SU-DHL-6 (cell line): ENCODE data around the gene FAM76A.
"Not testable (repeated sequence)": the region's sequence is repeated elsewhere in the genome, so short reads cannot be mapped to it uniquely, and the experiment has no call there.

Experiments
- H2AFZ ChIP-seq: fragments of 200-600 bp; sonication (generic); 2 replicates; pipeline ENCODE4 v1.6.1; 2014; ENCODE audit warnings: low read depth, mild to moderate bottlenecking, moderate library complexity, mixed read lengths, antibody characterized with exemption, low read length; ENCODE audit not compliant: severe bottlenecking
- H3F3A ChIP-seq: fragments of 200-600 bp; shearing (Covaris generic); 2 replicates; pipeline ENCODE4 v1.6.0; 2016; ENCODE audit warnings: antibody characterized with exemption, mild to moderate bottlenecking; ENCODE audit not compliant: insufficient read depth
- H3K27ac ChIP-seq: fragments of 200-600 bp; sonication (generic); 2 replicates; pipeline ENCODE4 v1.5.1; 2016; ENCODE audit warnings: low read depth, mild to moderate bottlenecking, low read length, moderate library complexity, mixed read lengths
- H3K27me3 ChIP-seq: fragments of 200-600 bp; sonication (generic), shearing (Covaris generic); 2 replicates; pipeline ENCODE4 v1.6.0; 2014; ENCODE audit warnings: mild to moderate bottlenecking, low read length
- H3K36me3 ChIP-seq: fragments of 200-600 bp; sonication (generic); 2 replicates; pipeline ENCODE4 v1.6.1; 2014; ENCODE audit warnings: mild to moderate bottlenecking, low read length, mixed read lengths
- H3K4me2 ChIP-seq: fragments of 300-600, 200-600 bp; shearing (Covaris generic), sonication (generic); 2 replicates; pipeline ENCODE4 v1.6.0; 2014; ENCODE audit warnings: low read length, low read depth, mild to moderate bottlenecking; ENCODE audit not compliant: poor library complexity, severe bottlenecking
- H3K4me3 ChIP-seq: fragments of 200-600 bp; sonication (generic); 2 replicates; pipeline ENCODE4 v1.5.1; 2014; ENCODE audit warnings: antibody characterized with exemption, low read length, mild to moderate bottlenecking, mixed read lengths; ENCODE audit not compliant: insufficient read depth, poor library complexity, severe bottlenecking
- H3K79me2 ChIP-seq: fragments of 200-600 bp; sonication (generic); 2 replicates; pipeline ENCODE4 v1.6.1; 2014; ENCODE audit warnings: mild to moderate bottlenecking, low read length, moderate library complexity; ENCODE audit not compliant: insufficient read depth
- H3K9ac ChIP-seq: fragments of 200-600 bp; sonication (generic); 2 replicates; pipeline ENCODE4 v1.7.0; 2014; ENCODE audit warnings: mild to moderate bottlenecking, low read length
- H3K9me2 ChIP-seq: fragments of 200-600 bp; sonication (generic); replicated peaks from 2 replicates; pipeline ENCODE4 v1.6.1; 2014; ENCODE audit warnings: low read length; ENCODE audit not compliant: insufficient read depth
- H3K9me3 ChIP-seq: fragments of 200-600 bp; sonication (generic); 2 replicates; pipeline ENCODE4 v1.6.1; 2014; ENCODE audit warnings: low read length, mixed read lengths; ENCODE audit not compliant: insufficient read depth
- H4K20me1 ChIP-seq: fragments of 200-600 bp; sonication (generic); 2 replicates; pipeline ENCODE4 v1.6.1; 2014; ENCODE audit warnings: low read depth, mild to moderate bottlenecking, antibody characterized with exemption, low read length, moderate library complexity, mixed read lengths
- CTCF ChIP-seq: fragments of 200-600 bp; sonication (generic); IDR thresholded peaks from one replicate; pipeline ENCODE4 v1.5.1; 2017; ENCODE audit warnings: antibody characterized with exemption, mild to moderate bottlenecking, low read length, moderate library complexity; ENCODE audit not compliant: insufficient read depth, poor library complexity, severe bottlenecking
- EZH2phosphoT487 ChIP-seq: fragments of 200-600 bp; sonication (generic), shearing (Covaris generic); conservative IDR thresholded peaks from 2 replicates; pipeline ENCODE4 v1.6.1; 2018; ENCODE audit warnings: mild to moderate bottlenecking, antibody characterized with exemption, low read length, moderate library complexity, mixed read lengths

FAM76A gene

GRCh38 chr1:27687906-27688305, 37.9 kb upstream of the FAM76A start:
- Histone ChIP-seq H3K27ac (no peak overlapping the region), H3K9me3 (no peaks in the 10 kb centered on the region), H3F3A (no peaks in the 10 kb centered on the region), H2AFZ (no peak overlapping the region), H3K36me3 (no peaks in the 10 kb centered on the region), H3K4me3 (no peak overlapping the region), H3K9me2 (no peaks in the 10 kb centered on the region), H3K79me2 (no peaks in the 10 kb centered on the region), H3K27me3 (no peaks in the 10 kb centered on the region), H3K4me2 (no peak overlapping the region), H3K9ac (no peak overlapping the region), H4K20me1 (no peaks in the 10 kb centered on the region)
- no peak for TF ChIP-seq EZH2phosphoT487
- TF ChIP-seq CTCF: no peak

- no peak overlapping the region for H3K4me3 ChIP-seq
- H3K4me2 ChIP-seq: no peak overlapping the region
- no peaks in the 10 kb centered on the region for H3K27me3 ChIP-seq
- no peaks in the 10 kb centered on the region for H3K9me3 ChIP-seq
- H2AFZ ChIP-seq: no peak overlapping the region
- TF ChIP-seq EZH2phosphoT487: no peak
- no peaks in the 10 kb centered on the region for H3K79me2 ChIP-seq
- no peaks in the 10 kb centered on the region for H3F3A ChIP-seq
- H3K27ac ChIP-seq: no peak overlapping the region
- no peak overlapping the region for H3K9ac ChIP-seq
- no peaks in the 10 kb centered on the region for H3K36me3 ChIP-seq
- H4K20me1 ChIP-seq: no peaks in the 10 kb centered on the region
- H3K9me2 ChIP-seq: no peaks in the 10 kb centered on the region
Measured at GRCh38 chr1:27689423-27690173, 36.2 kb upstream of the FAM76A start.

GRCh38 chr1:27690183-27690582, 35.6 kb upstream of the FAM76A start:
- Histone ChIP-seq H3K79me2 (no peaks in the 10 kb centered on the region), H3K27ac (no peak overlapping the region), H3K9me2 (no peaks in the 10 kb centered on the region), H3F3A (no peaks in the 10 kb centered on the region), H3K9me3 (no peaks in the 10 kb centered on the region), H2AFZ (no peak overlapping the region), H3K9ac (no peak overlapping the region), H4K20me1 (no peaks in the 10 kb centered on the region), H3K36me3 (no peaks in the 10 kb centered on the region), H3K27me3 (no peaks in the 10 kb centered on the region), H3K4me3 (no peak overlapping the region), H3K4me2 (no peak overlapping the region)
- TF ChIP-seq CTCF (no peak), EZH2phosphoT487 (no peak)

- not testable (repeated sequence) for H3F3A ChIP-seq, H3K9me2 ChIP-seq, H3K27me3 ChIP-seq, H2AFZ ChIP-seq, H3K9me3 ChIP-seq, H3K4me2 ChIP-seq, H3K9ac ChIP-seq, H3K27ac ChIP-seq, H4K20me1 ChIP-seq, H3K36me3 ChIP-seq, H3K79me2 ChIP-seq, H3K4me3 ChIP-seq
Measured at GRCh38 chr1:27696835-27697234, 28.9 kb upstream of the FAM76A start.
